C4-2B (cell line): ENCODE data around the gene SPATS2L.

ENCODE experiments used
- H3K27ac ChIP-seq: fragments of 450-650 bp; 2 replicates; pipeline ENCODE4 v1.5.1; 2017
- ZFX ChIP-seq: fragments of 450-650 bp; IDR thresholded peaks from 2 replicates; pipeline ENCODE4 v1.6.1; 2017
- TF ChIP-seq, protein P1 (sequence below): fragments of 450-650 bp; conservative IDR thresholded peaks from 2 replicates; pipeline ENCODE4 v1.5.1; 2017; ENCODE audit warnings: mild to moderate bottlenecking

Gene SPATS2L

DNA sequence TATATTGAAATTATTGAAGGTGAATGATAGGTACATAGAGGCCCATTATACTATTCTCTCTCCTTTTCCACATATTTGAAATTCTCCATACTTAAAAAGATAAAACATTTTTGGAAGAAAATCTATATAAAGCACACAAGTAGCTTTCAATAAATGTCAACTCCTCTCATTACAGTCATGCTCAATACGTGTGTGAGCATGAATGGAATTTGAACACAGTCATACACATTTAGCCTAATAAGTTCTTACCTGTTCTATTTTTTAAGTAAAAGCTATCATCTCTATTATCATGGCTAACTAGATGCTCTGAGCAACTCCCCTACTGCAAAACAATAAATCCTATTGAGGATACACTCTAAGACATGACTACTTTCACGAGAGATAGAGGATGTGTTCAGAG, 41.9 kb upstream of the SPATS2L start:
- no peak overlapping the region for H3K27ac ChIP-seq
- TF ChIP-seq, protein P1, sequence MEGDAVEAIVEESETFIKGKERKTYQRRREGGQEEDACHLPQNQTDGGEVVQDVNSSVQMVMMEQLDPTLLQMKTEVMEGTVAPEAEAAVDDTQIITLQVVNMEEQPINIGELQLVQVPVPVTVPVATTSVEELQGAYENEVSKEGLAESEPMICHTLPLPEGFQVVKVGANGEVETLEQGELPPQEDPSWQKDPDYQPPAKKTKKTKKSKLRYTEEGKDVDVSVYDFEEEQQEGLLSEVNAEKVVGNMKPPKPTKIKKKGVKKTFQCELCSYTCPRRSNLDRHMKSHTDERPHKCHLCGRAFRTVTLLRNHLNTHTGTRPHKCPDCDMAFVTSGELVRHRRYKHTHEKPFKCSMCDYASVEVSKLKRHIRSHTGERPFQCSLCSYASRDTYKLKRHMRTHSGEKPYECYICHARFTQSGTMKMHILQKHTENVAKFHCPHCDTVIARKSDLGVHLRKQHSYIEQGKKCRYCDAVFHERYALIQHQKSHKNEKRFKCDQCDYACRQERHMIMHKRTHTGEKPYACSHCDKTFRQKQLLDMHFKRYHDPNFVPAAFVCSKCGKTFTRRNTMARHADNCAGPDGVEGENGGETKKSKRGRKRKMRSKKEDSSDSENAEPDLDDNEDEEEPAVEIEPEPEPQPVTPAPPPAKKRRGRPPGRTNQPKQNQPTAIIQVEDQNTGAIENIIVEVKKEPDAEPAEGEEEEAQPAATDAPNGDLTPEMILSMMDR = no peak
- TF ChIP-seq ZFX = no peak

DNA sequence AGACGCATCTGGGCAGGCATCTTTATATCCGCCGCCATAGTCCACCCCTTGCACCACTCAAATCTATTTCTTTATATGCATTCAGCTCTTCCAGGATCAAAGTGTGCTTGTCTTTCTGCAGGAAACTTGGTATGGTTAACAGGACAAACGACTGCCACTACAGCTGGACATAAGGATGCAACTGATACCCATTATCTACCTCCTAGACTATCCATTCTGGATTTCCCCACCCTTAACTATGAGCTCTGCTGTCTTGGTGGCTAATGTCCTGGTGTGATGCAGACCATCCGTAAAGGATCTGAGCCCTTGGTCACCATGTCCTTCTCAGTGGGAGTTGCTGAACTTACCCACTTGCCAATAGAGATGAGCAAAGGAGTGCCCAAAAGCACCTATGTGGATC, 40.1 kb upstream of the SPATS2L start:
- TF ChIP-seq, protein P1 = no peak
- no peak for TF ChIP-seq ZFX
- no peak overlapping the region for H3K27ac ChIP-seq

DNA sequence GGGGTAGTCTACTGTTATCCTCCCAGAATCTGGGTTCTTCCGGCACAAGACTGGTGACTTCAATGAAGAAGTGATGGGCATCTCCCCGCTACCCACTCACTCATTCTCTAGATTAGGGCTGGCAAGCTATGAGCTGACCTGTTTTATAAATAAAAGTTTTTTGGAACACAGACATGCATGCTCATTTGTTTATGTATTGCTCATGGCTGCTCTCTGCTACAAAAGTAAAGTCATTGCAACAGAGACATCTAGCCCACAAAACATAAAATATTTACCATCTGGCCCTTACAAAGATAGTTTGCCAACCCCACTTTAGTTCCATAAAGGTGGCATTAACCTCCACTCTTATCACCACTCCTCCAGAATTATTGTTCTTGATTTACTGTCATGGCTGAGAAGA, 39.1 kb upstream of the SPATS2L start:
- no peak overlapping the region for H3K27ac ChIP-seq
- TF ChIP-seq, protein P1 = no peak
- TF ChIP-seq ZFX = no peak

DNA sequence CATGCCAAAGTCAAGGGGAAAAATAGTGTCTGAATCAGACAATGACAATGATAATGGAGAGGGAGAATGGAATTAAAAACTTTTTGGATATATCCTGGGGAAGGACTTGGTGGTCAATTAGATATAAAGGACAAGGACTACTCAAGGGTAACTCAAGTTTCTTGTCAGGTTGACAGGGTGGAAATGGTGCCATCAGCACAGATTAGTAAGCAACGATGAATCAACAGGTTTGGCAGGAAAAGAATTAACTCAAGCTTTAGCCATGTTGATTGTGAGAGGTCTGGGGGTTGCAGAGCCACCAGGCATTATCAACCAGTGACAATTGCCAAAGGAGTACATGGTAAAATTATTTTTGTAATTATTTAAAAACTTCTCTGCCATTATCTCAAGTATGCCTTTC, 35.8 kb upstream of the SPATS2L start:
- H3K27ac ChIP-seq = no peak overlapping the region
- no peak for TF ChIP-seq ZFX
- TF ChIP-seq, protein P1 = no peak

DNA sequence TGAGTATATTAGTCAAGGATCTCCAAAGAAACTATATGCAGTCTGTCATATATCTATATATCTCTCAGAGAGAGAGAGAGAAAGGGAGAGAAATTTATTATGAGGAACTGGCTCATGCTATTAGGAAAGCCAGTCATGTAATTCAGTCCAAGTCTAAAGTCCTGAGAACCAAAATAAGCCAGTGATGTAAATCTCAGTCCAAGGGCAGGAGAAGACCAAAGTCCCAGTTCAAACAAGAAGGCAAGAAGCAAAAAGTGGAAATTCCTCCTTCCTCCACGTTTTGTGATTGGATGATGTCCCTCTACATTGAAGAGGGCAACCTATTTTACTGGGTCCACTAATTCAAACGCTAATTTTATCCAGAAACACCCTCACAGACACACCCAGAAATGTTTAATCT, 34.2 kb upstream of the SPATS2L start:
- TF ChIP-seq ZFX = no peak
- TF ChIP-seq, protein P1 = no peak
- no peak overlapping the region for H3K27ac ChIP-seq

DNA sequence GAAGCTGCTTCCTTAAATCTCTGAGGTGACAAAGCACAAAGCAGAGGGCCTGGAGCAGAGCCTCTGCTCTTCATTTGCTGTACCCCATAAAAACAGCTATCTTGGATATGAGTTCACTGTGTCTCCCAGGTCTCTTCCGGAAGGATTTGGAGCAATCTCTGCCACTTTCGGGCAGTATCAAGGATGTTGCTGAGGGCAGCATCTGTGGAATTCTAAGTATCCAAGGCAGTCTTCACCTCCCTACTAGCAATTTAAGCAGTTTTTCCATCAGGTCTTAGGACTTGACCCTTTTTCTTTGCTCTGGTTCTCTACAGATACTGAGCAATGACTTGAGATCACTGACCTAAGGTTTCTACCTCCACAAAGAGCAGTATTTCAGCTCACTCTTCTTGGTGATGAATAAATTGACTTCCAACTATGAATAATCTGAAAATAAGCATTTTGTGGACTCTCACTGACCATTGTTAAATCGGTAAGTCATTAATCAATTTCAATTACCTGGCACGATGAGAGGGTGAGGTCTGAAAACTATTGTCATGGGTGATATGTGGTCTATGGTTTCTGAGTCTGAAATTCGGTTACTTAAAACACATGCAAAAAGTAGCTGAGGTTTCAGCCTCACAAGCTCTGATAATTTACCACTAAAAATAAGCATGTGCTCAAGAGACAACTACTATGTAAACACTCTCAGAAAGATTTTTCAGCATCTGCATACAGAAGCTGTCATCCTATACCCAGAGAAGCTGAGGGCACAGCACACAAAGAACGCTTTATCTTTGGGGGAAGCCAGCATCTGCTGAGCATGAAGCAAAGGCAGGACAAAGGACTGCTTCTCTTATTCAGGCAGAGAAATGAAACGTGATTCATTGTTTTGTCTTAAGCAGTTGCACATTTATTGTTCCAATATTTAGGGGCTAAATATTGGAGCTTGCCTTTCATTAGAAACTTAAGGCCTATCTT, 32.1 kb upstream of the SPATS2L start:
- TF ChIP-seq ZFX = no peak
- TF ChIP-seq, protein P1 = no peak
- H3K27ac ChIP-seq = no peak overlapping the region

DNA sequence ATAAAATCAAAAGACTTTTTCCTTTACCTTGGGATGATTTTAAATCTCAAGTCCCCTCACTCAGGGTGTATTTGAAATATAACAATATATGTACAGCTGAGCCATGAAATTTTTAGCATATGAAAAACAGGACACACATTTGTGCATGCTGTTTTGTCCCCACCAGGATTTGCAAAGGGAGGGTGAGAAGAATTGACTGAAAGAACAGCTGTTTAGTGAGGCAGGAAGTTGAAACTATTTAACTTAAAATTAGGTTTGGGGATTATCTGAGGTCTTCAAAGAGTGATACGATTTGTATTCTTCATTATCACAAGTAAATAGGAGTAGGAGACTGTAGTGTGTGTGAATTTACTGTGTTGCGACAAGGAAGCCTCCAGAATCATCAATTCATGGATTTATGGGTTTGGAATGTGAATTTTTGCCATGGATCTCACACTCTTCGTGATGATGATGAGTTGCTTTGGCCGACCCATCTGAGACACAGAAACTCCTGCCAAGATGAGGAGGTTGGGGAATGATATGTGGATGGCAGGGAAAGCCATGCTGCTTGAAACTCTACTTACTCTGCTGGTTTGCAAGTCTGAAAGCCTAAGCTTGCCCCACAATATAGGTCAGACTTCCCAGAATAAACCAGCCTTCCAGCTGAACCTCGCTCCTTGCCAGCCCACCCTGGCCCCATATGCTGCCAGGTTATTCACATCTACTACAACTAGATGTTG, 31.0 kb upstream of the SPATS2L start:
- H3K27ac ChIP-seq = no peak overlapping the region
- TF ChIP-seq ZFX = no peak
- TF ChIP-seq, protein P1 = no peak
